GM23248 (cell line): ENCODE measurements around the gene ENTREP3. TPM values are rescaled to one million over a fixed set of nuclear protein-coding genes. Genes with fewer than 3 reads are reported as not detected.
"Not testable (repeated sequence)": the region's sequence is repeated elsewhere in the genome, so short reads cannot be mapped to it uniquely, and the experiment has no call there.

Experiments used
- DNase-seq: peaks from one replicate; pipeline ENCODE4 v3.0.0-alpha.2; 2015
- H2AFZ ChIP-seq: fragments of 200-600 bp; sonication (generic); 2 replicates; pipeline ENCODE4 v1.6.1; 2016; ENCODE audit warnings: antibody characterized with exemption
- H3F3A ChIP-seq: fragments of 200-600 bp; sonication (generic); 2 replicates; pipeline ENCODE4 v1.6.1; 2016; ENCODE audit warnings: mild to moderate bottlenecking, antibody characterized with exemption, mixed run types; ENCODE audit not compliant: insufficient read depth
- H3K27ac ChIP-seq: fragments of 200-600 bp; sonication (generic); 2 replicates; pipeline ENCODE4 v1.5.1; 2016; ENCODE audit warnings: mild to moderate bottlenecking
- H3K27me3 ChIP-seq: fragments of 200-600 bp; sonication (generic); replicated peaks from 2 replicates; pipeline ENCODE4 v1.6.1; 2016; ENCODE audit warnings: mild to moderate bottlenecking; ENCODE audit not compliant: insufficient read depth
- H3K36me3 ChIP-seq: fragments of 200-600 bp; sonication (generic); 2 replicates; pipeline ENCODE4 v1.6.1; 2016; ENCODE audit warnings: low read depth, mild to moderate bottlenecking
- H3K4me1 ChIP-seq: fragments of 200-600 bp; sonication (generic); 2 replicates; pipeline ENCODE4 v1.6.1; 2016; ENCODE audit warnings: mild to moderate bottlenecking; ENCODE audit not compliant: insufficient read depth
- H3K4me2 ChIP-seq: fragments of 200-600 bp; sonication (generic); one replicate; pipeline ENCODE4 v1.6.1; 2016; ENCODE audit warnings: mild to moderate bottlenecking; ENCODE audit not compliant: unreplicated experiment
- H3K4me3 ChIP-seq: fragments of 200-600 bp; sonication (generic); 2 replicates; pipeline ENCODE4 v1.5.1; 2016; ENCODE audit warnings: mild to moderate bottlenecking
- H3K79me2 ChIP-seq: fragments of 200-600 bp; sonication (generic); 2 replicates; pipeline ENCODE4 v1.6.1; 2016; ENCODE audit warnings: mild to moderate bottlenecking; ENCODE audit not compliant: insufficient read depth
- H3K9ac ChIP-seq: fragments of 200-600 bp; sonication (generic); 2 replicates; pipeline ENCODE4 v1.6.1; 2016; ENCODE audit warnings: mild to moderate bottlenecking
- H3K9me2 ChIP-seq: fragments of 200-600 bp; sonication (generic); 2 replicates; pipeline ENCODE4 v1.6.1; 2016; ENCODE audit warnings: mixed run types, mild to moderate bottlenecking, moderate library complexity; ENCODE audit not compliant: insufficient read depth
- H3K9me3 ChIP-seq: fragments of 200-600 bp; sonication (generic); one replicate; pipeline ENCODE4 v1.6.1; 2017; ENCODE audit warnings: low read depth
- H4K20me1 ChIP-seq: fragments of 200-600 bp; sonication (generic); 2 replicates; pipeline ENCODE4 v1.6.0; 2016; ENCODE audit not compliant: insufficient read depth
- EZH2 ChIP-seq: fragments of 200-600 bp; sonication (generic); IDR thresholded peaks from 2 replicates; pipeline ENCODE4 v1.6.1; 2018; ENCODE audit warnings: antibody characterized with exemption, mild to moderate bottlenecking; ENCODE audit not compliant: insufficient read depth, poor library complexity, severe bottlenecking
- EZH2phosphoT487 ChIP-seq: fragments of 200-600 bp; sonication (generic); IDR thresholded peaks from 2 replicates; pipeline ENCODE4 v1.6.1; 2018; ENCODE audit warnings: antibody characterized with exemption, moderate library complexity, mild to moderate bottlenecking, low read depth; ENCODE audit not compliant: insufficient read depth
- WGBS, 2 experiments: methylation state at CpG; one replicate each; pipeline ENCODE4 v1.1.6; 2015 to 2017; ENCODE audit warnings: low lambda C conversion rate in 2 of 2, low coverage in 1 of 2; ENCODE audit errors: missing lambda C conversion rate in 2 of 2; 5-methylcytosine and 5-hydroxymethylcytosine counted together
- in situ Hi-C: fragments of 300-500 bp; cut with MboI; formaldehyde crosslinking; loops from 2 replicates; pipeline ENCODE4 v1.15.0; 2020
- polyA plus RNA-seq: library from polyadenylated mRNA; unstranded; fragments of >200 nt; fragmentation: Nextera tagmentation; extraction: Ambion mirVana; gene quantifications from 2 replicates; pipeline ENCODE4 v1.2.1, GENCODE V29; 2016
- total RNA-seq: library from RNA; depleted of rRNA; stranded (reverse); fragments of >200 nt; shearing (Covaris generic); gene quantifications from 2 replicates; pipeline ENCODE4 v1.2.3, GENCODE V29; 2014

ENTREP3 gene
- total and polyA plus RNA-seq, 2 experiments from 2014 or later: 8.0 TPM

DNA sequence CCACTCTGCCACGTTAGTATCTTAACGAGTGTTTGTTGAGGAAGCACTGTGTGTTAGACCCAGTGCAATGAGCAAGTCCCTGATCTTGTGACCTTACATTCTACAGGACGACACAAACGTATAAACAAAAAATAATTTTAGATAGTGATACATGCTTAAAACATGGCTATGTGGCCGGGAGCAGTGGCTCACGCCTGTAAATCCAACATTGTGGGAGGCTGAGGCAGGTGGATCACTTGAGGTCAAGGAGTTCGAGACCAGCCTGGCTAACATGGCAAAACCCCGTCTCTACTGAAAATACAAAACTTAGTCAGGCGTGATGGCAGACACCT lies 27.2 kb downstream of the ENTREP3 start:
- H2AFZ ChIP-seq: peak overlapping the region; percentile 91
- peaks cover 29% of the 10 kb centered on the region for H3F3A ChIP-seq
- no peaks in the 10 kb centered on the region for H3K36me3 ChIP-seq
- H3K79me2 ChIP-seq: peaks cover 27% of the 10 kb centered on the region
- no peak for DNase-seq
- in situ Hi-C loops: no loop called here
- peak overlapping the region; percentile 58 for H3K27ac ChIP-seq
- no peaks in the 10 kb centered on the region for H3K9me2 ChIP-seq
- peak overlapping the region; percentile 81 for H3K4me2 ChIP-seq
- peak overlapping the region; percentile 76 for H3K9ac ChIP-seq
- WGBS, 2 experiments: 54 to 58% methylated on average over 9 of the region's 9 CpGs
- H3K27me3 ChIP-seq: no peaks in the 10 kb centered on the region
- TF ChIP-seq EZH2 (no peak), EZH2phosphoT487 (no peak)
- peak overlapping the region; percentile 91 for H3K4me3 ChIP-seq
- no peaks in the 10 kb centered on the region for H4K20me1 ChIP-seq
- no peaks in the 10 kb centered on the region for H3K9me3 ChIP-seq
- peaks cover 44% of the 10 kb centered on the region for H3K4me1 ChIP-seq

DNA sequence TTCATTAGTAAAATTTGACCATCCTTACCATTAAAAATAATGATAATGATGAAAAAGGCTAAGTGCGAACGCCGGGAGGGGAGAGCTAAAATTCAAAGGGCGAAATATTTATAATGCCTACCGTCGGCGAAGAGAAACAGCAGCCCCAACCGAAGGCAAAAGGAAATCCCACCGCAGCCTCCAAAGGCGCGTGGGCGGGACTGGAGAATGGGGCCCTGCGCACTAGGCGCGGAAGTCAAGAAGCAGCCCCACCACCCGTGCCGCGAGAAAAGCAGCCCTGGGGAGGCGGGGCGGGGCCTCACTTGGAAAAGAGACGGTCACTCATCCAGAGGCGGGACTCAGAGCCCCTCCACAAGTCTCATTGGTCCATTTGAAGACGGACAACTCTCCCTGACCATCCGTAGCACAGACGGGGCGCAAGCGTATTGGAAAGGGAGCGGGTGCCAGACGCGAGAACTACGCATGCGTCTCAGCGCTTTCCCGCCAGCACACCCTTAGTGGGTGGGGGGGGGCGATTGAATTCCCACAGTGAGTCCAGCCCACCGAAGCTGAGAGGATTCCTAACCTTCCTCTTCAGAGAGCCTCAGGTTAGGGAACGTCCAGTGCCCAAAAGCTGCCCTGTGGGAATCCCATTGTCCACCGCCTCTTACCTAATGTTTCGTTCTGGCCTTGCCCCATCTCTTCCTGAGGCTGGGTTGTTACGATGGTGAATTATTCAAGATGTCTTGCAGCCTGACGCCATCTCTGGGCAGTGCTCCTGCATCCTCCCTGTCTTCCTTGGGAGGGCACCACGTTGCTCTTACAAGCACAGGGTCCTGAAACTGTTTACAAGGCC lies 27.8 kb downstream of the ENTREP3 start:
- Histone ChIP-seq H3K9me3 (no peaks in the 10 kb centered on the region), H3K4me3 (peak overlapping the region; percentile 91), H3K9me2 (no peaks in the 10 kb centered on the region), H4K20me1 (no peaks in the 10 kb centered on the region), H3F3A (peaks cover 29% of the 10 kb centered on the region), H3K79me2 (peaks cover 29% of the 10 kb centered on the region), H3K4me1 (peaks cover 42% of the 10 kb centered on the region), H3K27me3 (no peaks in the 10 kb centered on the region), H3K27ac (peak overlapping the region; percentile 84), H3K9ac (peak overlapping the region; percentile 89), H2AFZ (peak overlapping the region; percentile 91), H3K4me2 (peak overlapping the region; percentile 93), H3K36me3 (no peaks in the 10 kb centered on the region)
- in situ Hi-C loops: no loop called here
- TF ChIP-seq EZH2 (no peak), EZH2phosphoT487 (no peak)
- DNase-seq: peak; percentile 99
- WGBS, 2 experiments: 2 to 4% methylated on average over 35 to 42 of the region's 42 CpGs

DNA sequence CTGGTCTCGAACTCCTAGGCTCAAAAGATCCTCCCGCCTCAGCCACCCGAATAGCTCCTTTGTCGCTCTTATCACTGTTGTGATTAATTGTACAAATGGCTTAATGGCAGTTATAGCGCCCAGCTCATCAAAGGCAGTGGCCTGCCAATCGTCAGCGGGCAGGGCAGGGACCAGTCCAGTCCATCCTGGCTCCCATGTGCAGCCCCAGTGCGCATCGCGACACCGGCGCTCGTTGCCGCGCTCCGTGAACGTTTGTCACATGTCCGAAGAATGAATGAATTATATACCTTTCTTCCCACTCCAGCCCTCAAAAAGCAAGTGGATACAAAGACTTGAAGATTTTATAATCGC lies 28.4 kb downstream of the ENTREP3 start:
- Histone ChIP-seq H3K36me3 (no peaks in the 10 kb centered on the region), H4K20me1 (no peaks in the 10 kb centered on the region), H3K27me3 (no peaks in the 10 kb centered on the region), H3K4me3 (peak overlapping the region; percentile 91), H3K9ac (peak overlapping the region; percentile 89), H3K4me1 (peaks cover 36% of the 10 kb centered on the region), H3K4me2 (peak overlapping the region; percentile 93), H3K27ac (peak overlapping the region; percentile 84), H2AFZ (peak overlapping the region; percentile 85), H3F3A (peaks cover 29% of the 10 kb centered on the region), H3K9me3 (no peaks in the 10 kb centered on the region), H3K79me2 (peaks cover 29% of the 10 kb centered on the region), H3K9me2 (no peaks in the 10 kb centered on the region)
- TF ChIP-seq EZH2 (no peak), EZH2phosphoT487 (no peak)
- DNase-seq: peak; percentile 77
- 0 to 1% methylated on average over 19 of the region's 19 CpGs for WGBS, 2 experiments
- in situ Hi-C loops: no loop called here

DNA sequence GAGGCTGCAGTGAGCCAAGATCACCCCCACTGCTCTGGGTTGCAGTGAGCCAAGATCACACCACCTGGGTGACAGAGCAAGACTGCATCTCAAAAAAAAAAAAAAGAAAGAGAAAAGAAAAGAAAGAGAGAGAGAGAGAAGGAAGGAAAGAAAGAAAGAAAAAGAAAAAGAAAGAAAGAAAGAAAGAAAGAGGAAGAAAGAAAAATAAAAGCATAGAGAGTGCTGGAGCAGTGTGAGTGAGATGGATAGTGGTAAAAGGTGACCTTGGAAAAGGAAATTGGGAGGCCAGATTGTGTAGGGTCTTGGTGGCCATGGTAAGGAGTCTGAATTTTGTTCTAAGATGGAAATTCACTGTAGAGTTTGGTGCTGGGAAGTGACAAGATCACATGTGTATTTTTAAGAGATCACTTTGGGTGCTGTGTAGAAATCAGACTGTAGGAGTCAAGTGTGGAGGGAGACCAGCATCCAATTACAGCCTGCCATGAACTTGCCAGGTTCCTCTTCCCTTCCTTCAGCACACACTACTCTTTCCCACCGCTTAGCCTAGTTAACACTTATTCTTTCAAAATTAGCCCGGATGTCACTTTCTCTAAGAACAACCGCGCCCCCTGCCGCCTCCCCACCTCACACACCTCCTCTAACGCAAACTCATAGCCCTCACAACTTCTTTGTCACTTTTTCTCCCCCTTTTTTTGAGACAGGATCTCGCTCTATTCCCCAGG lies 28.9 kb downstream of the ENTREP3 start:
- DNase-seq: peak; percentile 84
- Histone ChIP-seq H3K79me2 (peaks cover 29% of the 10 kb centered on the region), H3K9me3 (no peaks in the 10 kb centered on the region), H3K4me2 (peak overlapping the region; percentile 93), H3K27ac (peak overlapping the region; percentile 84), H3K9me2 (no peaks in the 10 kb centered on the region), H3K4me3 (peak overlapping the region; percentile 91), H3K9ac (peak overlapping the region; percentile 89), H4K20me1 (no peaks in the 10 kb centered on the region), H3F3A (peaks cover 29% of the 10 kb centered on the region), H2AFZ (peak overlapping the region; percentile 85), H3K4me1 (peaks cover 30% of the 10 kb centered on the region), H3K36me3 (no peaks in the 10 kb centered on the region), H3K27me3 (no peaks in the 10 kb centered on the region)
- in situ Hi-C loops: no loop called here
- 1 to 3% methylated on average over 7 of the region's 7 CpGs for WGBS, 2 experiments
- TF ChIP-seq EZH2phosphoT487 (no peak), EZH2 (no peak)

DNA sequence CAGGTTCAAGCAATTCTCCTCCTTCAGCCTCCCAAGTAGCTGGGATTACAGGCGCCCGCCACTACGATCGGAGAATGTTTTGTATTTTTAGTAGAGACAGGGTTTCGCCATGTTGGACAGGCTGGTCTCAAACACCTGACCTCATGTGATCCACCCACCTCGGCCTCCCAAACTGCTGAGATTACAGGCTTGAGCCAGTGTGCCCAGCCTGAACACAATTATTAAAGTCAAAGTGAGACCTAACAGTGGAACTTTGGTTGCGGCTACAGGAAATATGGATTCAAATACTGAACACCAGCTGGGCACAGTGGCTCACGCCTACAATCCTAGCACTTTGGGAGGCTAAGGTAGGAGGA lies 29.9 kb downstream of the ENTREP3 start:
- Histone ChIP-seq H3K4me2 (peak overlapping the region; percentile 93), H3K79me2 (peaks cover 29% of the 10 kb centered on the region), H3K4me1 (peaks cover 30% of the 10 kb centered on the region), H3K4me3 (peak overlapping the region; percentile 91; the same call in 1 of the 2 replicates), H3K27ac (peak overlapping the region; percentile 84), H3K9ac (peak overlapping the region; percentile 89; the same call in 1 of the 2 replicates), H3F3A (peaks cover 31% of the 10 kb centered on the region)
- H3K9me3 ChIP-seq, H3K9me2 ChIP-seq, DNase-seq, H4K20me1 ChIP-seq, H3K36me3 ChIP-seq, H3K27me3 ChIP-seq, in situ Hi-C loops, H2AFZ ChIP-seq: not testable (repeated sequence)
- 93 to 98% methylated on average over 8 of the region's 8 CpGs for WGBS, 2 experiments
